Skin epidermis (tissue), 12 donors: ENCODE results near the gene FKBP9.
"Not testable (repeated sequence)": the region's sequence is repeated elsewhere in the genome, so short reads cannot be mapped to it uniquely, and the experiment has no call there.

Source experiments
- H3K27ac ChIP-seq, 21 experiments: fragments of 200-600 bp; sonication (generic) in 11 of 21; one replicate each; pipeline ENCODE4 v1.5.0; 2020; ENCODE audit warnings: mild to moderate bottlenecking in 3 of 21, inconsistent platforms in 2 of 21, moderate library complexity in 2 of 21
- H3K4me3 ChIP-seq, 7 experiments: fragments of 200-600 bp; sonication (generic) in 2 of 7; one replicate each; pipeline ENCODE4 v1.5.0; 2020; ENCODE audit warnings: inconsistent platforms in 2 of 7, mild to moderate bottlenecking in 2 of 7, moderate library complexity in 1 of 7

The FKBP9 gene, protein sequence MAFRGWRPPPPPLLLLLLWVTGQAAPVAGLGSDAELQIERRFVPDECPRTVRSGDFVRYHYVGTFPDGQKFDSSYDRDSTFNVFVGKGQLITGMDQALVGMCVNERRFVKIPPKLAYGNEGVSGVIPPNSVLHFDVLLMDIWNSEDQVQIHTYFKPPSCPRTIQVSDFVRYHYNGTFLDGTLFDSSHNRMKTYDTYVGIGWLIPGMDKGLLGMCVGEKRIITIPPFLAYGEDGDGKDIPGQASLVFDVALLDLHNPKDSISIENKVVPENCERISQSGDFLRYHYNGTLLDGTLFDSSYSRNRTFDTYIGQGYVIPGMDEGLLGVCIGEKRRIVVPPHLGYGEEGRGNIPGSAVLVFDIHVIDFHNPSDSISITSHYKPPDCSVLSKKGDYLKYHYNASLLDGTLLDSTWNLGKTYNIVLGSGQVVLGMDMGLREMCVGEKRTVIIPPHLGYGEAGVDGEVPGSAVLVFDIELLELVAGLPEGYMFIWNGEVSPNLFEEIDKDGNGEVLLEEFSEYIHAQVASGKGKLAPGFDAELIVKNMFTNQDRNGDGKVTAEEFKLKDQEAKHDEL

DNA sequence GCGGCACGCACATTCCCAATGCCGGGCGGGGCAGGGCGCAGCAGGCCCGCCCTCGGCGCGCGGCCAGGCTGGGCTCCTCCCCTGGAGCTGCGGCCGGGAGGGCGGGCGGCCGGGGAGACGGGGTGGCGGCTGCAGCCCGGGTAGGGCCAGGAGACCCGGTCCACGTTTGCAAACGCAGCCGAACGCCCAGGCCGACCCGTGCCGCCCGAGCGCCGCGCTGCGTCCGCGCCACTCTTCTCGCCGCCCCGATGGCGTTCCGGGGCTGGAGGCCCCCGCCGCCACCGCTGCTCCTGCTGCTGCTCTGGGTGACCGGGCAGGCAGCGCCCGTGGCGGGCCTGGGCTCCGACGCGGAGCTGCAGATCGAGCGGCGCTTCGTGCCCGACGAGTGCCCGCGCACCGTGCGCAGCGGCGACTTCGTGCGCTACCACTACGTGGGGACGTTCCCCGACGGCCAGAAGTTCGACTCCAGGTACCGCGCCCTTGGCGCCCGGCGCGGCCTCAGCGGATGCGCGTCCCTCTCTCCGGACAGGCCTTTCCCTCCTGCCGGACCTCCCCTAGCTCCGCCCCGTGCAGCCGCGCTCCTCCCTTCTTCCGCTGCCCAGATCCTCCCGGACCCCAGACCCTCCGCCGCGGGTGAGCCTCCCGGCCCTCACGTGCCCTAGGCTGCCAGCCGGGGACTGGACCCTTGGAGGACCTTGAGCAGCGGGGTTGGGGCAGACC is at the start of gene FKBP9:
Gene FKBP9, plus strand, starts transcription at position 115 of the 720 bp plus-strand sequence. Its CDS starts 134 bp downstream, at position 249.
- H3K27ac ChIP-seq = peak within 1 kb of the TSS; percentile 83 to 98 (median 92)
- H3K4me3 ChIP-seq = peak within 1 kb of the TSS; percentile 59 to 97 (median 83)

- Histone ChIP-seq H3K27ac (no peak overlapping the region), H3K4me3 (no peak overlapping the region)
These were observed 47.0 kb upstream of the FKBP9 start for GRCh38 chr7:32910195-32910594.

GRCh38 chr7:32914184-32914583 is 43.1 kb upstream of the FKBP9 start:
- Histone ChIP-seq H3K4me3 (no peak overlapping the region), H3K27ac (no peak overlapping the region)

DNA sequence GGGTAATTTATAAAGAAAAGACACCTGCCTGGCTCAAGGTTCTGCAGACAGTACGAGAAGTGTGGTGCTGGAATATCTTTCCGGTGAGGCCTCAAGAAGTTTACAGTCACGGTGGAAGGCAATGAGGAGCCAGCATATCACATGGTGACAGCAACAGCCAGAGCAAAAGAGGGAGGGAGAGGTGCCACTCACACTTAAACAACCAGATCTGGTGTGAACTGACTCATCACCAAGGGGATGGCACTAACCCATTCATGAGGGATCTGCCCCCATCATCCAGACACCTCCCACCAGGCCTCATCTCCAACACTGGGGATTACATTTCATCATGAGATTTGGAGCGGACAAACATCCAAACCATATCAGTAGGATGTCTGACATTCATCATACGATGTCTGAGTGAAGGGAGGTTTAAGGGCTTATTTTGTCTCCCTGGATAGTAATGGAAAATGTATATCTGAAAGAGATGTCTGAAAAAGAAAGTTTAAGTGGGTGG is 42.2 kb upstream of the FKBP9 start:
- H3K4me3 ChIP-seq = no peak overlapping the region
- no peak overlapping the region for H3K27ac ChIP-seq

DNA sequence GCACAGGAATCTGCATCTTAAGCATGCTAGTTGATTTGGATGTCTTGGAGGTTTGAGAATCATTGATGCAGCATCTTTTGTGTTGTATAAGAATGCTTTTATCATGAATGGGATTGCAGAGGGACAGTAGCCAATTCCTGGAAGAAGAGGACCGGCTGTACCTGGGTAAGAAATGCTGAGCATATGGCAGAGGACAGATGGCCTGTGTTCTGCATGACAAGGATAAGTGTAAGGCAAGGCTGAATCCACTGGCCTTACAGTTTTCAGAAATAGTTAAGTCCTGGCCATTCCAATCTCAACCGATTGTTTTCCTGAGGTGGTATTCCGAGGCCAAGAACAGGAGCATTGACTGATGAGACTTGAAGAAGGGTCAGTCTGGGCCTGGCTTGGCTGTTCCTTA is 41.2 kb upstream of the FKBP9 start:
- H3K27ac ChIP-seq = no peak overlapping the region

GRCh38 chr7:32916994-32917393 is 40.2 kb upstream of the FKBP9 start:
- H3K27ac ChIP-seq, H3K4me3 ChIP-seq: not testable (repeated sequence)

More for the DNA sequence above, 41.2 kb upstream of the FKBP9 start:
- no peak overlapping the region for H3K4me3 ChIP-seq

- Histone ChIP-seq H3K27ac (no peak overlapping the region), H3K4me3 (no peak overlapping the region)
These were observed 35.3 kb upstream of the FKBP9 start for GRCh38 chr7:32921896-32922295.

DNA sequence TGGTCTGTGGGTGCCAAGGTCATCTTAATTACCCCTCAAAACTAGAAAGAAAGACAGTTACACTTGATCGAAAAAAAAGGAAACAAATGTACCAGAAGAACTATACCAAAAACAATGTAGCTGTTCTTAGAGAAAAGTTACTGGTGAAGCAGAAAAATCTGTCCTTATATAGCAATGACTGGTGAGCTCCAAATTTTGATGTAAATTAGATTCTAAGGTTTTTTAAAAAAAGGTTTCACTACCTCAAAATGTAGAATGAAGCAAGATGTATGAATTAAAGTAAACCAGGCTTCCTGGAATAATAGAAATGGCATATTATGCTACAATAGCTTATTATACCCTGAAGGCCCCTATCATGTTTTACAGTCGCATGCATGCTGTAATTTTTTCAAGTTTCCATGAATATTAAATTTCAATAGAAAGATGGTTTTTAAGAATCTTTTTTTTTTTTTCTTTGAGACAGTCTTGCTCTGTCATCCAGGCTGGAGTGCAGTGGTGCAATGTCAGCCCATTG is 28.4 kb upstream of the FKBP9 start:
- Histone ChIP-seq H3K4me3 (no peak overlapping the region), H3K27ac (no peak overlapping the region)

DNA sequence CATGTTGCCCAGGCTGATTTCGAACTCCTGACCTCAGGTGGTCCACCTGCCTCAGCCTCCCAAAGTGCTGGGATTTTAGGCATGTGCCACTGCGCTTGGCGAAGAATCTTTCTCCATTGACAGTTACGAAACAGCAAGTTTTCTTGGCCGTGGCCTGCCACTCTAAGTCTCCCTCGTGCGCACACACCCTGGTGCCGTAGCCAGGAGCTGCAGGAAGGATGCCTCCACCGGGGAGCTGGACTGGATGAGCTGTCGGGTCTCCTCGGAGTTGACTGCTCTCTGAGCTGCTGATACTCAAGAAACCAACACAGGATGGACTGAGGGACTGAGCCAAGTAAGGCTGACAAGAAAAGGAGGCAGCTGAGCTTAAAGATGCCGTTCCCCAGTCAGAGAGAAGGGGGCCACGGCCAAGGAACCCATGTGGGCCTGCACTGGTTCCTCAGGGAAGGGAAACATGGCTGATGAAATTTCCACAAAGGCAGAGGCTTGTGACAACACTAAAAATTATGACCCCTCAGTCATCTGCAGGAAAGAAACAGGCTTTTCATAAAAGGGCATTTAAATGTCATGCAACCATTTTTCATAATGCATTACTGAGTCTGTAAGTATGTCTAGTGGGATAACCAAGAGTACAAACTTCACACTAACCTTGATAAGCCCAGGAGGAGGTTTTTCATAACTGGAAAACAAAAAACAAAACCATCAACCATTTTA is 27.7 kb upstream of the FKBP9 start:
- Histone ChIP-seq H3K4me3 (no peak overlapping the region), H3K27ac (no peak overlapping the region)

- no peak overlapping the region for H3K4me3 ChIP-seq
- H3K27ac ChIP-seq = no peak overlapping the region
These were observed 26.9 kb upstream of the FKBP9 start for GRCh38 chr7:32930378-32930777.

GRCh38 chr7:32935558-32935957 is 21.7 kb upstream of the FKBP9 start:
- no peak overlapping the region for H3K27ac ChIP-seq
- no peak overlapping the region for H3K4me3 ChIP-seq

DNA sequence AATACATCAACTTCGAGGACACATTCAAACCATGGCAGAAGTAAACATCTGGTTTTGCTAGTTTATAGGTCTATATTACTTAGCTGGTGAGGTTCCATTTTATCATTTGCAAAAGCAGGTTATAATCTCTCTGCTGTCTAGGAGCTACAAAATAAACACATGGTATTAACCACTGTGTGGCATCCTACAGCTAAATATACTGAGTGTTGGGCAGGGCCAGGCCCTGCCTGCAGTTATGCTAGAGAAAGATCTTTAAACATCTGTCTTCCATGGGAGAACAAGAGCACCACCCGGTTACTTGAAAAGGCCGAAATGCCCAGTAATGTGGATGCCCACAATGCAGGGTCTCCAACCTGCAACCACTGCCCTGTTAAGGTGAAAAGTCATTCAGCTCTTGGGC is 20.6 kb upstream of the FKBP9 start:
- no peak overlapping the region for H3K4me3 ChIP-seq
- peak overlapping the region in 1 of 21 experiments; percentile 28 for H3K27ac ChIP-seq

- H3K27ac ChIP-seq = peak overlapping the region in 2 of 21 experiments; percentile 1 to 24
- H3K4me3 ChIP-seq = no peak overlapping the region
These were observed 19.7 kb upstream of the FKBP9 start for GRCh38 chr7:32937344-32938174.

DNA sequence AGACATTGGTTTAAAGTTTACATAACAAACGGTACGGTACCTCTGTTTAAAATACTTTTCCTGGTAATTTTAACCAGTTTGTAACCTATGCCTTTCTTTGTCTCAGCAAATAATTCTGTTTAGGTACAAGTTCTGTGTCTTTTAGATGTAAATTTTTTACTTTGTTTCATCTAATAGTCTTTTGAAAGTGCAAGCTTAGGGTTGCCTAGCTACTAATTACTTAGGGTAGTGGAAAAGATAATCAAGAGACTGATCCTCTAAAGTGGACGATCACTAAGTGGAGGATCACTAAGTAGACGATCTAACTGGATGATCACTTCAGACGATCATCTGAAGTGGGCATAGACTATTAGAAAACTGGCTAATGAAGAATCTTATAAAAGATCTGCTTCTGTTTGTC is 16.1 kb upstream of the FKBP9 start:
- Histone ChIP-seq H3K27ac (peak overlapping the region in 11 of 21 experiments; percentile 83 to 94 (median 91)), H3K4me3 (peak overlapping the region in 4 of 7 experiments; percentile 68 to 87 (median 73))

DNA sequence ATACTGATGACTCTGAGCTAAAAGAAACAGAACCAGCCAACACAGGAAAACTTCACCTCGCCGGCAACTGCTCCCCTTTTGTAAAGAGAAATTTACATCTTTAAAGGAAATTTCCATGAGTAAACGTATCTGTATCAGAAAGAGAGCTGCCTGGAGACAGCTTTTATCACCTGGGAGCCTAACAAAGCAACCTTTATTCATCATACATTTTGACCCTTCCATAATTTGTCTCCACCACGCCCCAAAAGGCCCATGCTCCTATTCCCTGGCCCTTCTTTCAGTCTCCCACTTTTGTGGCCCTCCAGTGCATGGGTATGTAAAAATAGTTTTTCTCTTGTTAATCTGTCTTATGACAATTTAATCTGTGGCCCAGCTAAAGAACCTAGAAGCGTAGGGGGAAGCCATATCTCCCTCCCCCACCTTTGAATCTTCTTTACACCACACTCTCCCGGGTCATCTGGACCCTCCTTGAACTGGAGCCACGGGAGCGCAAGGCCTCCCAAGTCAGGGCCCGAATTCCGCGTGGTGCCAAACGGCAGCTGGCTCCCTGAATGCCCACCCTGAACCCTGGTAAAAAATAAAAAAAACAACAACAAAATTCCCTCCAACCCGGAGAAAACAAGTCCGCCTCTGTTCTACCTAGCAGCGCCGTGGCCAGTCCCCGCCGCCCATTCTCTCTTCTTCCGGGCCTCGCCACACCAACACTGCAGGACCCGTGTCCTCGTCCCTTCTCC is 15.4 kb upstream of the FKBP9 start:
- peak overlapping the region; percentile 49 to 87 (median 68) for H3K4me3 ChIP-seq
- peak overlapping the region; percentile 66 to 96 (median 88) for H3K27ac ChIP-seq

DNA sequence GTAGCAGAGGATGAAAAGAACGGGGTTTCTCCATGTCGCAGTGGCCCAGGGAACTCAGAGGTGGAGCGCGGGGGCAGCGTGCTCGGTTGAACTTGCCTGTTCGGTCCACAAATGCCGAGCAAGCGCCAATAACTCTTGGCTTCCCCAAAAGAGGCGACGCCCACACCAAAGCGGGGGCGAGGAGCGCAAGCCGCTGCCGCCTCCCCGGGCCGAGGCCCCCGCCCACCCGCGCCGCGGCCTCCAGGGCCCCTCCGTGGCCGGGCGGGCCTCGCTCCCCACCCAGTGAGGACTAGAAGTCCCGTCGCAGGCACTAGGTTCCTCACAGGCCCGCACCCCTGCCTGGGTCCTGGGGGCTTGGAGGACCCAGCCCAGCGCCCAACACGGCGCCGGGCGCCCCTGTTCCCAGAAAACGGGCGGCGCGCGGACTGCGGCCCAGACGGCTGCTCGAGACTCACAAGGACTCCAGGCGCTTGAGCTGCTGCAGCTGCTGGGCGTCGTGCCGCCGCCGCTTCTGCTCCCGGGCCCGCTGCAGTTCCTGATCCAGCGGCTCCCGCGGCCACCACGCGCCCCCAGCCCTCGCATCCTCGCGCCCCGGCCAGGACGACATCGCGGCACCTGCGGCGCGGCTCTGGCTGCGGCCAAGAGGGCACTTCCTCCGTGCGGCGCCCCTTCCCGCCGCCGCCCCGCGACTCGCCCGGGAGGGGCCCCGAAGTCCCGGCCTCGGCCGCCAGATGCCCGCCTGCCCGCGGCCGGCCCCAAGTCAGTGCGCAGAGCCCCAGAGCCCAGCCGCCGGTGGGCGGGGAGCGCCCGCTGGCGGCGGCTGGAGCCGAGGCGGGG is 14.6 kb upstream of the FKBP9 start:
- H3K4me3 ChIP-seq = peak overlapping the region; percentile 49 to 87 (median 68)
- H3K27ac ChIP-seq = peak overlapping the region; percentile 66 to 96 (median 88)
